Measurements from ENCODE around the gene MARCHF3.

Gene MARCHF3

GRCh38 chr5:127030259-127031146 is at the start of gene MARCHF3:
TSS of gene MARCHF3 (minus strand) at chr5:127030558. CDS start at chr5:126918171, 112,387 bp downstream.
- Mint-ChIP-seq H3K4me3 (peak within 1 kb of the TSS; percentile 93), H3K27ac (peak within 1 kb of the TSS; percentile 55), H3K36me3 (no peaks in the 10 kb centered on the region), H3K4me1 (peaks cover 29% of the 10 kb centered on the region), H3K27me3 (no peaks in the 10 kb centered on the region), H3K9me3 (no peaks in the 10 kb centered on the region)

GRCh38 chr5:127079994-127080491 is 49.7 kb upstream of the MARCHF3 start:
- peaks cover 2% of the 10 kb centered on the region for H3K27me3 Mint-ChIP-seq
- no peaks in the 10 kb centered on the region for H3K36me3 Mint-ChIP-seq
- H3K4me1 Mint-ChIP-seq = no peaks in the 10 kb centered on the region
- no peak overlapping the region for H3K4me3 Mint-ChIP-seq
- no peaks in the 10 kb centered on the region for H3K9me3 Mint-ChIP-seq
- H3K27ac Mint-ChIP-seq = no peak overlapping the region

- no peak overlapping the region for H3K27ac Mint-ChIP-seq
- peaks cover 2% of the 10 kb centered on the region for H3K27me3 Mint-ChIP-seq
- H3K4me3 Mint-ChIP-seq = no peak overlapping the region
- peaks cover 6% of the 10 kb centered on the region for H3K9me3 Mint-ChIP-seq
- peaks cover 18% of the 10 kb centered on the region for H3K4me1 Mint-ChIP-seq
- H3K36me3 Mint-ChIP-seq = no peaks in the 10 kb centered on the region
These were observed 47.0 kb upstream of the MARCHF3 start for GRCh38 chr5:127077366-127077765.

- Mint-ChIP-seq H3K4me1 (peaks cover 21% of the 10 kb centered on the region), H3K36me3 (no peaks in the 10 kb centered on the region), H3K9me3 (peaks cover 6% of the 10 kb centered on the region), H3K4me3 (no peak overlapping the region), H3K27ac (no peak overlapping the region), H3K27me3 (peaks cover 2% of the 10 kb centered on the region)
These were observed 46.2 kb upstream of the MARCHF3 start for GRCh38 chr5:127076315-127077129.

GRCh38 chr5:127074466-127074865 is 44.1 kb upstream of the MARCHF3 start:
- Mint-ChIP-seq H3K36me3 (peaks cover 8% of the 10 kb centered on the region), H3K4me1 (peaks cover 22% of the 10 kb centered on the region), H3K9me3 (peaks cover 6% of the 10 kb centered on the region), H3K27me3 (no peaks in the 10 kb centered on the region), H3K4me3 (peak overlapping the region; percentile 93), H3K27ac (peak overlapping the region; percentile 99)

GRCh38 chr5:127072861-127073846 is 42.8 kb upstream of the MARCHF3 start, which contains the start of gene C5orf63:
TSS of gene C5orf63 (minus strand) at chr5:127073502. CDS start at chr5:127058995, 14,507 bp downstream.
- Mint-ChIP-seq H3K9me3 (peaks cover 6% of the 10 kb centered on the region), H3K36me3 (peaks cover 16% of the 10 kb centered on the region), H3K4me3 (peak within 1 kb of the TSS; percentile 93), H3K4me1 (peaks cover 29% of the 10 kb centered on the region), H3K27me3 (no peaks in the 10 kb centered on the region), H3K27ac (peak within 1 kb of the TSS; percentile 99)

- Mint-ChIP-seq H3K36me3 (peaks cover 17% of the 10 kb centered on the region), H3K4me1 (peaks cover 30% of the 10 kb centered on the region), H3K9me3 (peaks cover 6% of the 10 kb centered on the region), H3K27me3 (no peaks in the 10 kb centered on the region), H3K4me3 (no peak overlapping the region), H3K27ac (no peak overlapping the region)
These were observed 39.9 kb upstream of the MARCHF3 start for GRCh38 chr5:127070243-127070642.

GRCh38 chr5:127068493-127069214 is 38.3 kb upstream of the MARCHF3 start:
- peaks cover 17% of the 10 kb centered on the region for H3K36me3 Mint-ChIP-seq
- H3K27me3 Mint-ChIP-seq = no peaks in the 10 kb centered on the region
- H3K4me3 Mint-ChIP-seq = no peak overlapping the region
- no peak overlapping the region for H3K27ac Mint-ChIP-seq
- peaks cover 24% of the 10 kb centered on the region for H3K4me1 Mint-ChIP-seq
- H3K9me3 Mint-ChIP-seq = peaks cover 1% of the 10 kb centered on the region

- H3K36me3 Mint-ChIP-seq = peaks cover 17% of the 10 kb centered on the region
- H3K4me1 Mint-ChIP-seq = peaks cover 9% of the 10 kb centered on the region
- no peaks in the 10 kb centered on the region for H3K9me3 Mint-ChIP-seq
- H3K27me3 Mint-ChIP-seq = no peaks in the 10 kb centered on the region
- H3K4me3 Mint-ChIP-seq = no peak overlapping the region
- no peak overlapping the region for H3K27ac Mint-ChIP-seq
These were observed 36.4 kb upstream of the MARCHF3 start for GRCh38 chr5:127066721-127067120.

GRCh38 chr5:127064253-127064840 is 34.0 kb upstream of the MARCHF3 start:
- Mint-ChIP-seq H3K27me3 (no peaks in the 10 kb centered on the region), H3K4me1 (peaks cover 22% of the 10 kb centered on the region), H3K27ac (no peak overlapping the region), H3K36me3 (peaks cover 17% of the 10 kb centered on the region), H3K9me3 (no peaks in the 10 kb centered on the region), H3K4me3 (no peak overlapping the region)

- Mint-ChIP-seq H3K27ac (no peak overlapping the region), H3K4me3 (no peak overlapping the region), H3K4me1 (peaks cover 18% of the 10 kb centered on the region), H3K36me3 (peaks cover 17% of the 10 kb centered on the region), H3K9me3 (no peaks in the 10 kb centered on the region), H3K27me3 (no peaks in the 10 kb centered on the region)
These were observed 33.0 kb upstream of the MARCHF3 start for GRCh38 chr5:127063257-127063913.

GRCh38 chr5:127061956-127062355 is 31.6 kb upstream of the MARCHF3 start:
- H3K4me3 Mint-ChIP-seq = no peak overlapping the region
- no peaks in the 10 kb centered on the region for H3K27me3 Mint-ChIP-seq
- peaks cover 15% of the 10 kb centered on the region for H3K4me1 Mint-ChIP-seq
- no peaks in the 10 kb centered on the region for H3K9me3 Mint-ChIP-seq
- H3K27ac Mint-ChIP-seq = no peak overlapping the region
- H3K36me3 Mint-ChIP-seq = peaks cover 17% of the 10 kb centered on the region

GRCh38 chr5:127061537-127061936 is 31.2 kb upstream of the MARCHF3 start:
- no peaks in the 10 kb centered on the region for H3K9me3 Mint-ChIP-seq
- H3K4me1 Mint-ChIP-seq = peaks cover 15% of the 10 kb centered on the region
- peaks cover 18% of the 10 kb centered on the region for H3K36me3 Mint-ChIP-seq
- H3K4me3 Mint-ChIP-seq = no peak overlapping the region
- no peak overlapping the region for H3K27ac Mint-ChIP-seq
- H3K27me3 Mint-ChIP-seq = no peaks in the 10 kb centered on the region

Data from activated naive CD4-positive, alpha-beta T cell treated with anti-CD3 and anti-CD28 coated beads, Interleukin-2, amount 50 U/mL, for 24 hours (primary cell).